GM12872 (cell line): Measurements from ENCODE around the gene HSF2BP.

Experiments used
- TF ChIP-seq, protein P1 (sequence below): IDR thresholded peaks from 3 replicates; pipeline ENCODE4 v1.5.1; 2011; ENCODE audit warnings: low read depth, mild to moderate bottlenecking, low read length, moderate library complexity; ENCODE audit not compliant: insufficient read depth

The HSF2BP gene

DNA sequence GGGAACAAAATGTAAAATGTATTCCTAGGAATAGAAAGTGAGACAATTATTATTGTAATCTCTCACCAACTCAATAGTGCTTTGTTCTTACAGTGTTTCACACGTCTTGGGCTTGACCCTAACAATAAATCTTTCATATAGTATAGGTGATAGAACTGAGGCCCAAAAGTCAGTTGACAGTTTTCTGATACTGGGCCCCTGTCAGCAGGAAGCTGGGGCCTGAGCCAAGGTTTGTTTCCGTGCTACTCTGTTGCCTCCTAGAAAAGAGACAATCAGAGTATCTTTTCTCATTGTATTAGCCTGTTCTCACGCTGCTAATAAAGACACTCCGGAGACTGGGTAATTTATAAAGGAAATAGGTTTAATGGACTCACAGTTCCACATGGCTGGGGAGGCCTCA is 5.1 kb upstream of the HSF2BP start:
- TF ChIP-seq, protein P1, sequence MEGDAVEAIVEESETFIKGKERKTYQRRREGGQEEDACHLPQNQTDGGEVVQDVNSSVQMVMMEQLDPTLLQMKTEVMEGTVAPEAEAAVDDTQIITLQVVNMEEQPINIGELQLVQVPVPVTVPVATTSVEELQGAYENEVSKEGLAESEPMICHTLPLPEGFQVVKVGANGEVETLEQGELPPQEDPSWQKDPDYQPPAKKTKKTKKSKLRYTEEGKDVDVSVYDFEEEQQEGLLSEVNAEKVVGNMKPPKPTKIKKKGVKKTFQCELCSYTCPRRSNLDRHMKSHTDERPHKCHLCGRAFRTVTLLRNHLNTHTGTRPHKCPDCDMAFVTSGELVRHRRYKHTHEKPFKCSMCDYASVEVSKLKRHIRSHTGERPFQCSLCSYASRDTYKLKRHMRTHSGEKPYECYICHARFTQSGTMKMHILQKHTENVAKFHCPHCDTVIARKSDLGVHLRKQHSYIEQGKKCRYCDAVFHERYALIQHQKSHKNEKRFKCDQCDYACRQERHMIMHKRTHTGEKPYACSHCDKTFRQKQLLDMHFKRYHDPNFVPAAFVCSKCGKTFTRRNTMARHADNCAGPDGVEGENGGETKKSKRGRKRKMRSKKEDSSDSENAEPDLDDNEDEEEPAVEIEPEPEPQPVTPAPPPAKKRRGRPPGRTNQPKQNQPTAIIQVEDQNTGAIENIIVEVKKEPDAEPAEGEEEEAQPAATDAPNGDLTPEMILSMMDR, result no peak

GRCh38 chr21:43663033-43663432 is 3.7 kb upstream of the HSF2BP start:
- TF ChIP-seq, protein P1, result no peak

DNA sequence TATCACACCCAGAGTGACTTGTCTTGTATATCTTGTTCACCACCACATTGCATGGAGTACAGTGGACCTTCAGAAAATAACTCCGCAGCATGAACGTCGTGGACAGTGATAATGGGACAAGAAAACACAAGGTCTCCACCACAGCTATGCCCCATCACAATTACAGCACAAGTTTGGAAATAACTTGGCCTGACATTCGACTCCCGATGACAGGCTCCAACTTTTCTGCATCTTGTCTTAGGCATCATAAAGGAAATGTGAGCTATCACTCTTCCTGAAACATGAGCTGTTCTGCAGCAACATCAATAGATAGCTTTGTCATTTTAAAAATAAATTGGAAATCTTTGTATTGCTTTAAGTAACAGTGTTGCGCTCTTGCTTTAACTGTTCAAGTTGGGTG is 3.0 kb upstream of the HSF2BP start:
- TF ChIP-seq, protein P1, result no peak

DNA sequence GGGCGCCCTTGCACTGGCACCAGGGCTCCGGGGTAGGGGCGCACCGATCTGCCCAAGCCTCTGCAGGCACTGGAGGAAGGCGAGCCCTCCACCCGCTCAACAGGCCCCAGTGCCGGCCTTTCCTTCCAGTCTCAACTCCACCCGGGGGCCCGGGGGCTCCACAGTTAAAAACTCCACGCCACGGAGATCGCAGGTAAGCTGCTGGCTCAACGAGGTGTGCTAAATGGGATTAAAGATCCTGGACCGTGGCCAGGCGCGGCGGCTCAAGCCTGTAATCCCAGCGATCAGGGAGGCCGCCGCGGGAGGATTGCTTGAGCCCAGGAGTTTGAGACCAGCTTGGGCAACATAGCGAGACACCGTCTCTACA is 536 bp downstream of the HSF2BP start:
- TF ChIP-seq, protein P1, result no peak

DNA sequence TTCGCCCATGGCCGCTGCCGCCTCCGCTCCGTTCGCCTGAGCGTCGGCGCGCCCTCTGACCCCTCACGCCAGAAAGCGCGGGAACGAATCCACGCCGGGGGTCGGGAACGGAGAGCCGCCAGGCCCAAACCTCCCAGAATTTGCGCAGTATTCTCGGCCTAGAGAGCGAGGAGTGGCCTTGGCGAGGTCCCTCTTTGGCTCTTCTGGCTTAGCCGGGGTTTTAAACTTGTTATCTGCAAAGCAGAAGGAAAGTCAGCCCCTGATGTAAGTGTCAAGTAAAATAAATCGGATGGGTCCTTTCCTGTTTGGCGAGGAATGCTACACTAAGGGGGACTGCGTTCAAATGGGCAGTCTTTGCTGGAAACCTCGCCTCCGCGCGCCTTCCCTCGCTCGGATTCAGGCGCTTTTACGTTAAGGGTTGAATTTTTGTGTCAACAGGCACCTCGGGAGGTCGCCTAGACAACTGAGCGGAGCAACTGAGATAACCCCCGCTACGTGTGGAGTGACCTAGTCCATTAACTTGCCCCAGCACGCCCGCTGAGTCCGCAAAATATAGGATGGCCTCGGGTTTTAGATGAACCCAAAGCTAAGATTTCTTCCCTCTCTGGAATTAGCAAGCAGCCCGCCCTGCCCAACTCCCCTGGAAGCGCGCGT is 1.1 kb downstream of the HSF2BP start:
- TF ChIP-seq, protein P1, result no peak

- TF ChIP-seq, protein P1, result no peak
Measured at GRCh38 chr21:43657355-43658087, 1.8 kb downstream of the HSF2BP start.

GRCh38 chr21:43654806-43655489 is 4.3 kb downstream of the HSF2BP start:
- TF ChIP-seq, protein P1, result no peak
